Kidney epithelial cell (primary cell): Measurements from ENCODE around the gene GNG2. TPM values are rescaled to one million over a fixed set of nuclear protein-coding genes. Genes with fewer than 3 reads are reported as not detected.

ENCODE experiments used
- DNase-seq: peaks from one replicate; pipeline ENCODE4 v3.0.0-alpha.2; 2010; ENCODE audit warnings: low read depth
- H3K27me3 ChIP-seq: 2 replicates; pipeline ENCODE4 v1.6.0; 2011; ENCODE audit warnings: low read length; ENCODE audit not compliant: control insufficient read depth, insufficient read depth
- H3K36me3 ChIP-seq: 2 replicates; pipeline ENCODE4 v1.5.1; 2011; ENCODE audit warnings: low read length; ENCODE audit not compliant: control insufficient read depth, insufficient read depth
- H3K4me3 ChIP-seq: 2 replicates; pipeline ENCODE4 v1.5.1; 2011; ENCODE audit warnings: low read depth, mild to moderate bottlenecking, control low read depth, low read length
- CTCF ChIP-seq: IDR thresholded peaks from 2 replicates; pipeline ENCODE4 v1.5.1; 2011; ENCODE audit warnings: mild to moderate bottlenecking, moderate library complexity, low read length, control low read depth, inconsistent platforms; ENCODE audit not compliant: insufficient read depth, poor library complexity, severe bottlenecking
- total RNA-seq: library from RNA; depleted of rRNA; stranded (reverse); fragments of >200 nt; gene quantifications from 2 replicates; pipeline ENCODE4 v1.2.3, GENCODE V29; 2015

GNG2 gene
- total RNA-seq, 1 donor from 2014 or later, result 4.1 TPM

DNA sequence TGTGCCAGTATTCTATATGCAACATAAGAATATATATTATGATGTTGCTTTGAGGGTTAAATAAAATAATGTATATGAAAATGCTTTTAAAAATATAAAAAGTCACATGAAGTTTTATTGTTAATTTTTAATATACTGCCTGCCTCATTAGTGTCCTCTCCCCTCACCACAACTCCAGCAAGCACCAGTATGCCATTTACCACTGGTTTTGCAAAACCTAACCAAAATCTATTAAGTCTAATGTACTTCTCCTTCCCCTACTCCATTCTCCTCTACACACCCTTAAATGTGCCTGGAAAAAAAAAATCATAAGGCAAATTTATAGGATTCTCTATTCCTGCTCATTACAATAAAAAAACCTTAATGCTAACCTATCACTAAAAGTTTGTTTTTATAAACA lies 24.0 kb upstream of the GNG2 start:
- no peak for TF ChIP-seq CTCF
- no peak overlapping the region for H3K4me3 ChIP-seq
- no peaks in the 10 kb centered on the region for H3K36me3 ChIP-seq
- no peak for DNase-seq
- H3K27me3 ChIP-seq, result no peaks in the 10 kb centered on the region

GRCh38 chr14:51844081-51844881 lies 16.1 kb upstream of the GNG2 start:
- TF ChIP-seq CTCF, result no peak
- Histone ChIP-seq H3K27me3 (no peaks in the 10 kb centered on the region), H3K4me3 (no peak overlapping the region), H3K36me3 (no peaks in the 10 kb centered on the region)
- DNase-seq, result no peak

GRCh38 chr14:51845811-51846210 lies 14.6 kb upstream of the GNG2 start:
- Histone ChIP-seq H3K4me3 (no peak overlapping the region), H3K27me3 (no peaks in the 10 kb centered on the region), H3K36me3 (no peaks in the 10 kb centered on the region)
- no peak for DNase-seq
- no peak for TF ChIP-seq CTCF

- Histone ChIP-seq H3K4me3 (no peak overlapping the region), H3K36me3 (no peaks in the 10 kb centered on the region), H3K27me3 (no peaks in the 10 kb centered on the region)
- TF ChIP-seq CTCF, result no peak
- DNase-seq, result peak; percentile 26
Measured at GRCh38 chr14:51846631-51847488, 13.6 kb upstream of the GNG2 start.

- H3K36me3 ChIP-seq, result no peaks in the 10 kb centered on the region
- TF ChIP-seq CTCF, result no peak
- DNase-seq, result no peak
- H3K27me3 ChIP-seq, result no peaks in the 10 kb centered on the region
- H3K4me3 ChIP-seq, result no peak overlapping the region
Measured at GRCh38 chr14:51847489-51847796, 13.0 kb upstream of the GNG2 start.
